HUES6 (cell line): ENCODE data around the gene RAB11FIP2.
"Not testable (repeated sequence)": the region's sequence is repeated elsewhere in the genome, so short reads cannot be mapped to it uniquely, and the experiment has no call there.

Source experiments
- H3K27ac ChIP-seq: 2 replicates; pipeline ENCODE4 v1.7.0; 2013; ENCODE audit warnings: low read depth, mild to moderate bottlenecking, low read length, inconsistent platforms
- H3K27me3 ChIP-seq: 2 replicates; pipeline ENCODE4 v1.6.1; 2013; ENCODE audit warnings: low read length; ENCODE audit not compliant: control insufficient read depth, insufficient read depth
- H3K36me3 ChIP-seq: 2 replicates; pipeline ENCODE4 v1.6.1; 2013; ENCODE audit warnings: low read length; ENCODE audit not compliant: control insufficient read depth, insufficient read depth
- H3K4me1 ChIP-seq: 2 replicates; pipeline ENCODE4 v1.6.1; 2013; ENCODE audit warnings: low read length; ENCODE audit not compliant: control insufficient read depth, insufficient read depth
- H3K4me3 ChIP-seq: 2 replicates; pipeline ENCODE4 v1.5.1; 2013; ENCODE audit warnings: low read depth, low read length
- H3K9ac ChIP-seq: one replicate; pipeline ENCODE4 v1.6.1; 2013; ENCODE audit warnings: mild to moderate bottlenecking, low read length
- H3K9me3 ChIP-seq: 2 replicates; pipeline ENCODE4 v1.6.1; 2013; ENCODE audit warnings: low read depth, low read length; ENCODE audit not compliant: control insufficient read depth, insufficient read depth

Gene RAB11FIP2

GRCh38 chr10:118046395-118047156, at the start of gene RAB11FIP2:
Gene RAB11FIP2, minus strand, starts transcription at chr10:118046941. Its CDS starts 778 bp downstream, at chr10:118046163.
- Histone ChIP-seq H3K27ac (peak within 1 kb of the TSS; percentile 78), H3K27me3 (no peaks in the 10 kb centered on the region), H3K36me3 (no peaks in the 10 kb centered on the region), H3K9me3 (no peaks in the 10 kb centered on the region), H3K4me3 (peak within 1 kb of the TSS; percentile 87), H3K4me1 (peaks cover 9% of the 10 kb centered on the region), H3K9ac (peak within 1 kb of the TSS; percentile 95)

GRCh38 chr10:118096022-118096421, 49.3 kb upstream of the RAB11FIP2 start:
- H3K9ac ChIP-seq = no peak overlapping the region
- no peak overlapping the region for H3K4me3 ChIP-seq
- H3K27me3 ChIP-seq = no peaks in the 10 kb centered on the region
- H3K9me3 ChIP-seq = no peaks in the 10 kb centered on the region
- no peak overlapping the region for H3K27ac ChIP-seq
- no peaks in the 10 kb centered on the region for H3K36me3 ChIP-seq
- no peaks in the 10 kb centered on the region; the same call in 1 of the 2 replicates for H3K4me1 ChIP-seq

- Histone ChIP-seq H3K4me3 (no peak overlapping the region), H3K27ac (no peak overlapping the region), H3K9me3 (no peaks in the 10 kb centered on the region), H3K36me3 (no peaks in the 10 kb centered on the region), H3K9ac (no peak overlapping the region), H3K4me1 (no peaks in the 10 kb centered on the region; the same call in 1 of the 2 replicates), H3K27me3 (no peaks in the 10 kb centered on the region)
Observed at GRCh38 chr10:118092209-118092608, 45.5 kb upstream of the RAB11FIP2 start.

- H3K4me1 ChIP-seq = no peaks in the 10 kb centered on the region
- no peaks in the 10 kb centered on the region for H3K36me3 ChIP-seq
- H3K4me3 ChIP-seq = no peak overlapping the region
- no peak overlapping the region for H3K9ac ChIP-seq
- peaks cover 2% of the 10 kb centered on the region for H3K9me3 ChIP-seq
- no peaks in the 10 kb centered on the region for H3K27me3 ChIP-seq
- H3K27ac ChIP-seq = no peak overlapping the region
Observed at GRCh38 chr10:118080817-118081216, 34.1 kb upstream of the RAB11FIP2 start.

- no peak overlapping the region for H3K4me3 ChIP-seq
- no peaks in the 10 kb centered on the region for H3K36me3 ChIP-seq
- H3K4me1 ChIP-seq = no peaks in the 10 kb centered on the region
- no peak overlapping the region for H3K27ac ChIP-seq
- peaks cover 4% of the 10 kb centered on the region; the same call in 1 of the 2 replicates for H3K9me3 ChIP-seq
- no peak overlapping the region for H3K9ac ChIP-seq
- H3K27me3 ChIP-seq = no peaks in the 10 kb centered on the region
Observed at GRCh38 chr10:118076705-118077104, 30.0 kb upstream of the RAB11FIP2 start.

GRCh38 chr10:118072840-118073239, 26.1 kb upstream of the RAB11FIP2 start:
- Histone ChIP-seq H3K4me3 (no peak overlapping the region), H3K27me3 (no peaks in the 10 kb centered on the region), H3K27ac (no peak overlapping the region), H3K4me1 (peaks cover 9% of the 10 kb centered on the region), H3K36me3 (no peaks in the 10 kb centered on the region), H3K9ac (no peak overlapping the region), H3K9me3 (peaks cover 4% of the 10 kb centered on the region; the same call in 1 of the 2 replicates)

GRCh38 chr10:118067389-118067788, 20.6 kb upstream of the RAB11FIP2 start:
- H3K27ac ChIP-seq, H3K9ac ChIP-seq, H3K27me3 ChIP-seq, H3K9me3 ChIP-seq, H3K4me3 ChIP-seq, H3K36me3 ChIP-seq, H3K4me1 ChIP-seq: not testable (repeated sequence)

GRCh38 chr10:118062798-118063238, 16.1 kb upstream of the RAB11FIP2 start:
- Histone ChIP-seq H3K27ac (no peak overlapping the region), H3K4me1 (no peaks in the 10 kb centered on the region), H3K36me3 (no peaks in the 10 kb centered on the region), H3K27me3 (no peaks in the 10 kb centered on the region), H3K9me3 (peaks cover 2% of the 10 kb centered on the region; the same call in 1 of the 2 replicates), H3K4me3 (no peak overlapping the region), H3K9ac (no peak overlapping the region)

GRCh38 chr10:118058371-118058770, 11.6 kb upstream of the RAB11FIP2 start:
- Histone ChIP-seq H3K36me3 (no peaks in the 10 kb centered on the region), H3K9ac (no peak overlapping the region), H3K4me1 (peaks cover 4% of the 10 kb centered on the region), H3K4me3 (no peak overlapping the region), H3K27ac (no peak overlapping the region), H3K27me3 (no peaks in the 10 kb centered on the region), H3K9me3 (no peaks in the 10 kb centered on the region)

GRCh38 chr10:118057361-118057760, 10.6 kb upstream of the RAB11FIP2 start:
- Histone ChIP-seq H3K36me3 (no peaks in the 10 kb centered on the region), H3K4me1 (peaks cover 4% of the 10 kb centered on the region), H3K9ac (no peak overlapping the region), H3K27me3 (no peaks in the 10 kb centered on the region), H3K27ac (no peak overlapping the region), H3K4me3 (no peak overlapping the region), H3K9me3 (no peaks in the 10 kb centered on the region)

GRCh38 chr10:118054383-118054782, 7.6 kb upstream of the RAB11FIP2 start:
- no peak overlapping the region for H3K27ac ChIP-seq
- H3K27me3 ChIP-seq = no peaks in the 10 kb centered on the region
- no peaks in the 10 kb centered on the region for H3K36me3 ChIP-seq
- H3K9ac ChIP-seq = no peak overlapping the region
- H3K4me3 ChIP-seq = no peak overlapping the region
- peaks cover 4% of the 10 kb centered on the region for H3K4me1 ChIP-seq
- H3K9me3 ChIP-seq = no peaks in the 10 kb centered on the region
